Measurements from ENCODE around the gene PHKA2. TPM values are rescaled to one million over a fixed set of nuclear protein-coding genes. Genes with fewer than 3 reads are reported as not detected.

The PHKA2 gene
- total RNA-seq, 3 donors from 2014 or later: 23.5 to 41.8 (median 33.6) TPM

DNA sequence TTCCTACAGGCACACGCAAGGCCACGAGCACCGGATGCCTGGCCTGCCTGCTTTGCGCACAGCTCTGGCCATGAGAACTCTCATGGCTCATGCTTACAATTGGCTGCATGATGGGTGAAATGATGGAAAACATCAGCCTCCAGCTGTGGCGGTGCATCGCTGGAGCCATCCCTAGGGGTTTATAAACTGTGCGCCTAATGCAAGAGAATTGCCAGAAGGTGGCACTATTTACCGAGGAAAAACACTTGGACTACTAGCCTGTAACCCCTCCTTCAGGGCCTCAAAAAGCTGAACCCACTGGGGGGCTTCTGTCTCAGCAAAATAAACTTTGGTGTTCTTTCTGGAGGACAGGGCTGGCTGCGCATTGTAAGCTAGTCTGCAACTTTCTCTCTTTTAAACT is 51.9 kb downstream of the PHKA2 start:
- DNase-seq (peak in 1 of 3 donors; percentile 27), ATAC-seq (no peak)
- TF ChIP-seq, protein P1, sequence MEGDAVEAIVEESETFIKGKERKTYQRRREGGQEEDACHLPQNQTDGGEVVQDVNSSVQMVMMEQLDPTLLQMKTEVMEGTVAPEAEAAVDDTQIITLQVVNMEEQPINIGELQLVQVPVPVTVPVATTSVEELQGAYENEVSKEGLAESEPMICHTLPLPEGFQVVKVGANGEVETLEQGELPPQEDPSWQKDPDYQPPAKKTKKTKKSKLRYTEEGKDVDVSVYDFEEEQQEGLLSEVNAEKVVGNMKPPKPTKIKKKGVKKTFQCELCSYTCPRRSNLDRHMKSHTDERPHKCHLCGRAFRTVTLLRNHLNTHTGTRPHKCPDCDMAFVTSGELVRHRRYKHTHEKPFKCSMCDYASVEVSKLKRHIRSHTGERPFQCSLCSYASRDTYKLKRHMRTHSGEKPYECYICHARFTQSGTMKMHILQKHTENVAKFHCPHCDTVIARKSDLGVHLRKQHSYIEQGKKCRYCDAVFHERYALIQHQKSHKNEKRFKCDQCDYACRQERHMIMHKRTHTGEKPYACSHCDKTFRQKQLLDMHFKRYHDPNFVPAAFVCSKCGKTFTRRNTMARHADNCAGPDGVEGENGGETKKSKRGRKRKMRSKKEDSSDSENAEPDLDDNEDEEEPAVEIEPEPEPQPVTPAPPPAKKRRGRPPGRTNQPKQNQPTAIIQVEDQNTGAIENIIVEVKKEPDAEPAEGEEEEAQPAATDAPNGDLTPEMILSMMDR (IDR thresholded peaks at IDR 0.05): no peak
- Histone ChIP-seq H3K4me3 (no peak overlapping the region), H3K9me3 (no peaks in the 10 kb centered on the region), H3K36me3 (ENCODE audit: low read depth) (no peaks in the 10 kb centered on the region), H3K4me1 (ENCODE audit: low read depth) (no peaks in the 10 kb centered on the region)
- intact Hi-C loops (cut with DNase I, micrococcal nuclease): no loop called here

DNA sequence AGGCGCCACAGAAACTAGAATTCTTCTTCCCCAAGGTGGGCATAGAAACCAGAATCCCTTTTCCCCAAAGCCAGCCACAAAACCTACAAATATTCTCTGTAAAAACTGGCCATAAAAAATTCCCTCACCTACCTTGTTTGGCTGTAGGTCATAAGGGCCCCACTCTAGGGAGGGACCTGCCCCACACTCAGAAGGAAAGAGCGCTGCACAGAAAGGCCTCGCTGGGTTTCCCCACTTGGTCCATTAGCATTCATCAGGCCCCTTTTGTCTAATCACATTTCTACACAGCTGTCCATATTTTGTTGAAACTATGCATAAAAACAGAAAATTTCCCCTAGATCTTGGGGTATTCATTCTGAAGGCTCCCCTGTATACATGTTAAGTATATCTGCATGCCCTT is 54.1 kb downstream of the PHKA2 start:
- no peaks in the 10 kb centered on the region for H3K9me3 ChIP-seq
- H3K4me3 ChIP-seq: no peak overlapping the region
- ATAC-seq: no peak
- intact Hi-C loops (cut with DNase I, micrococcal nuclease): no loop called here
- DNase-seq: no peak
- no peaks in the 10 kb centered on the region for H3K4me1 ChIP-seq (ENCODE audit: low read depth)
- TF ChIP-seq, protein P1 (IDR thresholded peaks at IDR 0.05): no peak
- no peaks in the 10 kb centered on the region for H3K36me3 ChIP-seq (ENCODE audit: low read depth)

DNA sequence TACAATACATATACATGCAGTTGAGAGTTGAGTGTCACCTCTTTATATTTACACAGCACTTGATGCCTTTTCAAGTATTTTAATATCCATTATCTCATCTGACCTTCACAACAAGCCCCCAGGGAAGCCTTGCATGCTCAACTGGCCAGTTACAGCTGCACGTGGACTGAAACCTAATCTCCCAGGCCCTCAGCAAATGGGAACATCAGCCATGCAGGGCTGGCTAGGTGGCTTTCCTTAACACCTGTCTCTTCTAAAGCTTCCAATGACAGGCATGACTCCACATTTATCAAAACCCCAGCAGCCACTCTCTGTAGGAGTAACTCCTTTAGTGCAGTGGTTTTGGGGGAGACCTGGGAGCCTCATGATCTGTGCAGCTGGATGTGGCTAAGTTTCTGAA is 56.4 kb downstream of the PHKA2 start:
- ATAC-seq (no peak), DNase-seq (no peak)
- no peaks in the 10 kb centered on the region for H3K9me3 ChIP-seq
- H3K4me1 ChIP-seq (ENCODE audit: low read depth): no peaks in the 10 kb centered on the region
- no peaks in the 10 kb centered on the region for H3K36me3 ChIP-seq (ENCODE audit: low read depth)
- TF ChIP-seq, protein P1 (IDR thresholded peaks at IDR 0.05): no peak
- H3K4me3 ChIP-seq: no peak overlapping the region
- intact Hi-C loops (cut with DNase I, micrococcal nuclease): no loop called here

DNA sequence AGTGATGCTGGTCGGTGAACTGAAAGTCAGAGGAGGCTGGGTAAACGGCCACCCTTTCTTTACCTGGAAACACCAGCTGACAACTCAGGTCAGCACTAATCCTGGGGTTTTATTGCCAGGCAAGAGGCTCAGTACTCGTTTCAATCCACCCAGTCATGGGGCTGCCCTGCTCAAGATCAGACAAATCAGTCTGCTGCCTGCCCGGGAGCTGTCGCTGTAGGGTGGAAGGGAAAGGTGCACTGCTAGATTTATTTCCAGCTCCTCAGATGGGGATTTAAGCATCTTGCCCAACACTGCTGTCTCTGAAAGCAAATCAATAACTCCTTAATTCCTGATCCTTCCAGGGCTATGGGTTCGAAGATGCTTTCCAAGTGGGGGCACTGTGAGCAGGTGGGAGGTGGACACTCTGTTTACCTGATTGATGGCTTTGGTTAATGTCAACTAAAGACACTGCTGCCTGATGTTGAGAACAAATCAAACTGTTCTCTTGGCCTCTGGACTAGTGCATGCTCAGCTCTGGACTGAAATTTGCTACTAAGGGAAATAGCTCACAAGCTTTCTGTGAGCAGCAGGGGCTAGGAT is 59.3 kb downstream of the PHKA2 start:
- intact Hi-C loops (cut with DNase I, micrococcal nuclease): no loop called here
- Histone ChIP-seq H3K9me3 (no peaks in the 10 kb centered on the region), H3K36me3 (ENCODE audit: low read depth) (no peaks in the 10 kb centered on the region), H3K4me1 (ENCODE audit: low read depth) (no peaks in the 10 kb centered on the region), H3K4me3 (no peak overlapping the region)
- DNase-seq (no peak), ATAC-seq (no peak)
- TF ChIP-seq, protein P1 (IDR thresholded peaks at IDR 0.05): no peak

DNA sequence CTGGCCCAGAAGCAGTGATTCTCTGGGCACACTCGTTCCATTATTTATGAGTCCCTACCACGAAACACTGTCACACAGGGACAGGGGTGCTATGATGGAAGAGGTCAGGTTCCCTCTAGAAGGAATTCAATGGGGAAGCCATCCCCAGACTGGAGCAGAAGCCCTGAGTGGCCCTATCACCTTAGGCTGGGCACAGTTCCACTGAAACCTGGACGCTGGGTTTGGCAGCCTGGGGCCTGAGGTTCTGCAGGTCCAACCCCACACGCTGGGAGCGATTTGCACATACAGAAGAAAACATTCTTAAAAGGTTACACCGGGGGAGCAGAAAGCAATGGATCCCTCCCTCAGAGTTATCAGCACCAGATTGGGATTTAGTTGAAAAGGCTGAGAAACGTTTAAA is 63.3 kb downstream of the PHKA2 start:
- ATAC-seq (no peak), DNase-seq (no peak)
- Histone ChIP-seq H3K9me3 (no peaks in the 10 kb centered on the region), H3K4me3 (no peak overlapping the region), H3K36me3 (ENCODE audit: low read depth) (no peaks in the 10 kb centered on the region), H3K4me1 (ENCODE audit: low read depth) (no peaks in the 10 kb centered on the region)
- intact Hi-C loops (cut with DNase I, micrococcal nuclease): no loop called here
- TF ChIP-seq, protein P1 (IDR thresholded peaks at IDR 0.05): no peak

DNA sequence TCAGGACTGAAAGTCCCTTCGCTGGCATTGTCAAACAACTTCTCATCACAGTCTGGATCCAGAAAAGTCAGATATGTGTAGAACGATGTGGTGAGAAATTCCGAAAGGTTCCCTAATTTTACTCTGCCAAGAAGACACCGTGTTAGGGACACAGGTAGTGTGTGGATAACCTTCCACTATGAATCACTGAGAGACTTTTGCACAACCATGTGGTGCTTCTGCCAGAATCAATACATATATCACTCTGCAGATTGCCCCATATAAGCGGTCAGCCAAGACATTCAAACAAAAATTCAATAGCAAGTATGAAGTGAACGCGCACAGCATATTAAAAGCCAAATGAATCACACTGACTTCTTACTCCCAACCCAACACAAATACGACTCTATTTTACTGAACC is 63.8 kb downstream of the PHKA2 start:
- Histone ChIP-seq H3K36me3 (ENCODE audit: low read depth) (no peaks in the 10 kb centered on the region), H3K4me3 (no peak overlapping the region), H3K4me1 (ENCODE audit: low read depth) (no peaks in the 10 kb centered on the region), H3K9me3 (no peaks in the 10 kb centered on the region)
- intact Hi-C loops (cut with DNase I, micrococcal nuclease): no loop called here
- ATAC-seq (no peak), DNase-seq (no peak)
- TF ChIP-seq, protein P1 (IDR thresholded peaks at IDR 0.05): no peak

Measured in mucosa of descending colon (tissue), 3 donors.